Type B pancreatic cell (in vitro differentiated cells): Measurements from ENCODE around the gene SPARC. TPM values are rescaled to one million over a fixed set of nuclear protein-coding genes. Genes with fewer than 3 reads are reported as not detected.

Source experiments
- DNase-seq: peaks from one replicate; pipeline ENCODE4 v3.0.0; 2021; ENCODE audit warnings: mixed read lengths; ENCODE audit not compliant: unreplicated experiment; ENCODE audit errors: extremely low spot score
- H3K27ac Mint-ChIP-seq: 2 replicates; pipeline ENCODE4 v1.8.0; 2021; ENCODE audit warnings: mild to moderate bottlenecking, mixed read lengths
- H3K27me3 Mint-ChIP-seq: 2 replicates; pipeline ENCODE4 v1.8.0; 2021; ENCODE audit warnings: mixed read lengths
- H3K36me3 Mint-ChIP-seq: 2 replicates; pipeline ENCODE4 v1.8.0; 2021; ENCODE audit warnings: mixed read lengths
- H3K4me1 Mint-ChIP-seq: one replicate; pipeline ENCODE4 v1.8.0; 2021; ENCODE audit warnings: mixed read lengths; ENCODE audit not compliant: unreplicated experiment
- H3K4me3 Mint-ChIP-seq: 2 replicates; pipeline ENCODE4 v1.8.0; 2021; ENCODE audit warnings: mild to moderate bottlenecking, mixed read lengths
- H3K9me3 Mint-ChIP-seq: 2 replicates; pipeline ENCODE4 v1.8.0; 2021; ENCODE audit warnings: mixed read lengths
- total RNA-seq: library from RNA; stranded (reverse); gene quantifications from 2 replicates; pipeline ENCODE4 v1.2.1, GENCODE V29; 2021; ENCODE audit warnings: low replicate concordance
- TF ChIP-seq, protein P1 (sequence below): fragments of 200-600 bp; sonication (generic); conservative IDR thresholded peaks from 2 replicates; pipeline ENCODE4 v1.5.0; 2021; ENCODE audit warnings: antibody characterized with exemption, mild to moderate bottlenecking

Gene SPARC
- total RNA-seq, 1 donor from 2014 or later, result 973 TPM

- Mint-ChIP-seq H3K27ac (no peak overlapping the region), H3K9me3 (no peaks in the 10 kb centered on the region), H3K4me1 (no peaks in the 10 kb centered on the region), H3K4me3 (no peak overlapping the region), H3K36me3 (no peaks in the 10 kb centered on the region), H3K27me3 (peaks cover 12% of the 10 kb centered on the region)
- DNase-seq, result no peak
- TF ChIP-seq, protein P1, sequence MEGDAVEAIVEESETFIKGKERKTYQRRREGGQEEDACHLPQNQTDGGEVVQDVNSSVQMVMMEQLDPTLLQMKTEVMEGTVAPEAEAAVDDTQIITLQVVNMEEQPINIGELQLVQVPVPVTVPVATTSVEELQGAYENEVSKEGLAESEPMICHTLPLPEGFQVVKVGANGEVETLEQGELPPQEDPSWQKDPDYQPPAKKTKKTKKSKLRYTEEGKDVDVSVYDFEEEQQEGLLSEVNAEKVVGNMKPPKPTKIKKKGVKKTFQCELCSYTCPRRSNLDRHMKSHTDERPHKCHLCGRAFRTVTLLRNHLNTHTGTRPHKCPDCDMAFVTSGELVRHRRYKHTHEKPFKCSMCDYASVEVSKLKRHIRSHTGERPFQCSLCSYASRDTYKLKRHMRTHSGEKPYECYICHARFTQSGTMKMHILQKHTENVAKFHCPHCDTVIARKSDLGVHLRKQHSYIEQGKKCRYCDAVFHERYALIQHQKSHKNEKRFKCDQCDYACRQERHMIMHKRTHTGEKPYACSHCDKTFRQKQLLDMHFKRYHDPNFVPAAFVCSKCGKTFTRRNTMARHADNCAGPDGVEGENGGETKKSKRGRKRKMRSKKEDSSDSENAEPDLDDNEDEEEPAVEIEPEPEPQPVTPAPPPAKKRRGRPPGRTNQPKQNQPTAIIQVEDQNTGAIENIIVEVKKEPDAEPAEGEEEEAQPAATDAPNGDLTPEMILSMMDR, result no peak
Measured at GRCh38 chr5:151638619-151639018, 48.1 kb downstream of the SPARC start.

DNA sequence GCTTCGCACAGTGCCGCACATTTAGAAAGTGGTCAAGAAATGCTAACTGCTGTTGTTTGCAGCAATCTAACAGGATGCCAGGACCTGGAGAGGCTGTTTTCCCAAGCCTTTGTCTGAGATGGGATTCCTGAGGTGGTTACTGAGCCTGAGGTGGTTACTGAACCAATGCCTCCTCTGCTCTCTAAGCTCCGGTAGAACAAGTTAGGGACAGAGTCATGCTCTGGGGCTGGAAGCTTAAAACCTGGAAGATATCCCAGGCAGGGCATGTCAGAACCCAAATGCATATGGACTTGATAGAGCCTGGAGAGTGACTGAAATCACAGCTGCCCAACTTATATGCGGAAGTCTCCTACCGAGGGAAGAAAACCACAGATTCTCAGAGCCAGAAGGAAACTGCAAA lies 49.0 kb downstream of the SPARC start:
- no peak for DNase-seq
- TF ChIP-seq, protein P1, result no peak
- H3K4me1 Mint-ChIP-seq, result no peaks in the 10 kb centered on the region
- H3K9me3 Mint-ChIP-seq, result no peaks in the 10 kb centered on the region
- H3K36me3 Mint-ChIP-seq, result no peaks in the 10 kb centered on the region
- H3K27ac Mint-ChIP-seq, result no peak overlapping the region
- no peak overlapping the region for H3K4me3 Mint-ChIP-seq
- H3K27me3 Mint-ChIP-seq, result peaks cover 12% of the 10 kb centered on the region

DNA sequence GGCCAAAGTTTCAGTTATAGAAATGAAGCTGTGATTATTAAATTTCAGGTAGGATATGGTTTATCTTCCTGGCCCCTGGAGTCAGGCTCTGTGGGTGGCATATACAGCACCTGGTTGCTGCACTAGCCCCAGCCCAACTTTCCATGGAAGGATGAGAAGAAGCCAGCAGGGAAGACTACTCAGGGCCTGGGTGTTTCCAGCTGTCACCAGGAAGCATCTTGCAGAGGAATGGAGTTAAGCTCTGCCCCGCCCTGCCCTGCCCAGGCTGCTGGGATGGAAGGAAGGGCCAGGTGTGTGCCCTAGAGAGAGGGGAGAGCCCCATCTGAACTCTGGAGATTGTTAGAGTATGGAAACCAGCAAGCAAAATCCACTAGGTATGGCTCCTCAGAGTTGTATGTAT lies 52.8 kb downstream of the SPARC start:
- Mint-ChIP-seq H3K9me3 (no peaks in the 10 kb centered on the region), H3K4me1 (no peaks in the 10 kb centered on the region), H3K27me3 (peaks cover 16% of the 10 kb centered on the region), H3K36me3 (no peaks in the 10 kb centered on the region), H3K4me3 (no peak overlapping the region), H3K27ac (no peak overlapping the region)
- TF ChIP-seq, protein P1, result no peak
- no peak for DNase-seq

DNA sequence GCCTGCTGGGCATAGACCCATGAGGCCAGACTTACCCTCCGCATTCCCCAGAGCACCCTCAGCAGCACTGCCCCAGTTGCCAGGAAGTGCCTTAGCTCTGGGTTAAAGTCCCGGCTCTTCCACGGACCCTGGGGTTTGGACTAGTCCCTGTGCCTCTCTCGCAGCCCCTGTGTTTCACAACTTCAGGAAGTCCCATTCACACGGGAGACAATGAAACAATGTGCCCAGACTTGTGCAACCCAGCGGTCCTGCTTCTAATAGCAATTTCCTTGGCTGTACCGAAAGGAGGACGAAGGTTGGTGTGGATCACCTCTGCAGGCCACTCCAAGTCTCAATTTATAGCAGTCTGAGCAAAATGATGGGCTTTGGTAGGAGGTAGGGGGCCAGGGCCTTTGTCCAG lies 53.8 kb downstream of the SPARC start:
- TF ChIP-seq, protein P1, result no peak
- DNase-seq, result no peak
- Mint-ChIP-seq H3K27ac (no peak overlapping the region), H3K27me3 (peaks cover 8% of the 10 kb centered on the region), H3K9me3 (no peaks in the 10 kb centered on the region), H3K36me3 (no peaks in the 10 kb centered on the region), H3K4me1 (no peaks in the 10 kb centered on the region), H3K4me3 (no peak overlapping the region)

GRCh38 chr5:151632524-151632923 lies 54.2 kb downstream of the SPARC start:
- TF ChIP-seq, protein P1, result no peak
- Mint-ChIP-seq H3K27me3 (peaks cover 8% of the 10 kb centered on the region), H3K4me3 (no peak overlapping the region), H3K4me1 (no peaks in the 10 kb centered on the region), H3K36me3 (no peaks in the 10 kb centered on the region), H3K9me3 (no peaks in the 10 kb centered on the region), H3K27ac (no peak overlapping the region)
- no peak for DNase-seq

DNA sequence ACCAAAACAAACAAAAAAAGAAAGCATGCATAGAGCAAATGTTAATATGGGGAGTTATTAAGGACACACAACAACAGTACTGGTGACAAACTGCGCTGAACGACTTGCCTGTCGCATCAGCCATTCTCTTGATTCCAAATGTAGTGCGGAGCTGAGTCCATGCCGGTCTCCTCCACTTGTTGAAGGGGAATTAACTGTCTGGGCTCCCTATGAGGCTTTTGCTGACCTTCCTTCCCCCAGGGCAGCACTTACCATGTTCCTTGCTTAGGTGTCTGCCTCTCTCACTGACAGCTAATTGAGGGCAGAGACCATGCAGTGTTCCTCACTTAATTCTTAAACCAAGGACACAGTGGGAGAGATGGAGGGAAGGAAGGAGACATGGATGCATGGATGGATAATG lies 54.8 kb downstream of the SPARC start:
- TF ChIP-seq, protein P1, result no peak
- no peak overlapping the region for H3K27ac Mint-ChIP-seq
- H3K27me3 Mint-ChIP-seq, result peaks cover 8% of the 10 kb centered on the region
- H3K9me3 Mint-ChIP-seq, result no peaks in the 10 kb centered on the region
- no peak overlapping the region for H3K4me3 Mint-ChIP-seq
- H3K36me3 Mint-ChIP-seq, result no peaks in the 10 kb centered on the region
- H3K4me1 Mint-ChIP-seq, result no peaks in the 10 kb centered on the region
- no peak for DNase-seq
